ENCODE measurements around the gene ZNF768.
"Not testable (repeated sequence)": the region's sequence is repeated elsewhere in the genome, so short reads cannot be mapped to it uniquely, and the experiment has no call there.

The ZNF768 gene

DNA sequence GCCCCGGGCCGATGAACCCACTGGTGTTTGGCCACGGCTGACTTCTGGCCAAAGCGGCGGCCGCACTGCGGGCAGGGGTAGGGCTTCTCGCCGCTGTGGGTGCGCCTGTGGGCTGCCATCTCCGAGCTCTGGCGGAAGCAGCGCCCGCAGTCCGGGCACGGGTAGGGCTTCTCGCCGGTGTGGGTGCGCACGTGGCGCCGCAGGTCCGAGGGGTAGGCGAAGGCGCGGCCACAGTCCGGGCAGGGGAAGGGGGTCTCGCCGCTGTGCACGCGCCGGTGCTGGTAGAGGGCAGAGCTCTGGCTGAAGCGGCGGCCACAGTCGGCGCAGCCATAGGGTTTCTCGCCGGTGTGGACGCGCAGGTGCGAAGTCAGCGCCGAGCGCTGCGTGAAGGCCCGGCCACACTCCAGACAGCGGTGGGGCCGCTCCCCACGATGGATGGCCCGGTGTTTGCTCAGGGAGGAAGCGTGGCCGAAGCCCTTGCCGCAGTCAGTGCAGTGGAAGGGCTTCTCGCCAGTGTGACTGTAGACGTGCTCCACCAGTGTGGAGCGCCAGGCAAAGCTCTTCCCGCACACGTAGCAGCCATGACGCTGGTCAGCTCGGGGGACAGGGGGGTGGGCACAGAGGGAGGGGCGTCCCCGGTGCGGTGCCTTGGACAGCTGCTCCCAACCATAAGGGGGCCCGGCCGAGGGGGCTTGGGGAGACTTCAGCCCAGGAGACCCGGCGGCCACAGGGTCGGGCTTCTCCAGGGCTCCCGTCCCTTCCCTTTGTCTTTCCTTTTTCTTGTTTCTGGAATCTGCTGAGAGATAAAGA is 29.2 kb upstream of the ZNF768 start:
- no peak for DNase-seq

DNA sequence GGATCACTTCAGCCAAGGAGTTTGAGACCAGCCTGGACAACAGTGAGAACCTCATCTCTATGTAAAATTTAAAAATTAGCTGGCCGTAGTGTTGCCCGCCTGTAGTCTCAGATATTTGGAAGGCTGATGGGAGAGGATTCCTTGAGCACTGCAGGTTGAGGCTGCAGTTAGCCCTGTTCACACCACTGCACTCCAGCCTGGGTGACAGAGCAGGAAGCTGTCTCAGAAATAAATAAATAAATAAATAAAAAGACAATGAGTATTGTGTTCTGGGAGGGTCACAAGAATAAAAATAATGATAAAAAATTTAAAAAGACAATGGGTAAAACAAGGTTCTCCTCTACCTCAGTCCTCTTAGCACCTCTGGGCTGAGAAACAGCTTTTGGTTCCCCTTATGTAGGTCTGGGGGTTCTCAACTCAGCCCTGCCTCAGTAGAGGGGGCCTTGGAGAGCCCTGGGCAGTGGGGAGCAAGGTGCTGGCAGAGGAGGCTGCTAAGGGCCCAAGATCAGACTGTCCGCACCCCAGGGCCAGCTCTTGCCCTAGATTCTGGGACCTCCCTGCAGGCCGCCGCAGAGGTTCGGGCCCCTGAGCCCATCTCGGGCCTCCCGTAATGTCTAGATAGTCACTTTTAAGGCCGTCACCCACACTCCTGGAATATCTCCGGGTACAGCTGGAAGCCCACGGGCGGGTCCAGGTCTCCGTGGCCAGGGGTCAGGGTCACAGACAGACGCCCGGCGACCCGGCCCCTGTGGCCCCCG is 28.4 kb upstream of the ZNF768 start:
- no peak for DNase-seq

GRCh38 chr16:30553393-30553899 is 27.1 kb upstream of the ZNF768 start:
- no peak for DNase-seq

DNA sequence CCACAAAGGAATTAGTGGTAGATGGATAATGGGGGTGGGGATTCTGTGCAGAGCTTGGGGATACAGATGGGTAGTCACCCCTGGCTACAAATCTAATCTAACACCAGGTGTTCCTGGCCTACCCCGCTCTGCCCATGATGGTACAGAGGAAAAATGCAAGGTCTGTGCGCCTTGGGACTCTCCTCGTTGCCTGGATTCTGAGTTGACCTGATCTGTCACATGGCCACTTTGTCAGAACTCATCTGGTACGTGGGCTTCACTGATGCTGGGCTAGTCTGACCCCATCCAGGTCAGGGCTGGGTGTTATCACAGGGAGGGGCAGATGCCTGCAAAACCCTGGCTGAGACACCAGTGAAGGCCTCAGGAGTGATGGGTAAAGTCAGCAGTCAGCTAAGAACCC is 26.6 kb upstream of the ZNF768 start:
- DNase-seq = no peak

DNA sequence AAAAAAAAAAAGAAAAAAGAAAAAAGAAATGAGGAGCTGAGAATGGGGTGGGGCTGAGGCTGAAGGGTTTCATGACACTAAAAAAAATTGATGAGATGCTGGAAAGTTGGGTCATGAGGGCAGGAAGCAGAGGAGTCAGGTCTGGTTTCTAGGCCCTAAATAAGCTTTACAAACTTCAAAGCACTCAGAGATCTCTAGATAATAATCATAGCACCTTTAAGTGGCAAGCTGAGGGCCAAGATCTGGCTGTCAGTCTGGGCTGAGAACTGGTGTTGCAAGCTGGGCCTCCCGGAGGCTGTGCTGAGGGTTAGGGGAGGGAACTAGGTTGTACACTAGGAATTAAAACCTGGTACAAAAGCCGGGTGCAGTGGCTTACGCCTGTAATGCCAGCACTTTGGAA is 25.4 kb upstream of the ZNF768 start:
- no peak for DNase-seq

GRCh38 chr16:30548416-30549253 is 22.3 kb upstream of the ZNF768 start:
- no peak for DNase-seq

DNA sequence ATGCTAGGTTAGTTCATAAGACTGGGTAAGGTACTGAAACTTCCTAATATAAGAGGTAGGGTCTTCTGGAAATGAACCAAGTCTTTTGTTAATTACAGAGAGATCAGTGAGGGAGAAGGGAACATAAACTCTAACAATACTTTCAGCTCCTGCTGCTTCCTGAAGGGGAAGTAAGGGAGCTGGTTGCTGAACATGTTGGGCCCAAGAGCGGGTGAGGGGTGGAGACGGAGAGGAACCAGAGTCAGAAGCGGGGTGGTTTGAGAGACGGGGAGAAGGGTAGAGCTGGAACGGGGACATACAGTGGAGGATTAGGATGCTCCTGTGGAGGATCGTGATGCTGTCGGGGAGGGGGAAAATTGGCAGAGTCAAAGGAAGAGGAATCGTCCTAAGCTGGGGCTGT is 19.7 kb upstream of the ZNF768 start:
- DNase-seq = no peak

DNA sequence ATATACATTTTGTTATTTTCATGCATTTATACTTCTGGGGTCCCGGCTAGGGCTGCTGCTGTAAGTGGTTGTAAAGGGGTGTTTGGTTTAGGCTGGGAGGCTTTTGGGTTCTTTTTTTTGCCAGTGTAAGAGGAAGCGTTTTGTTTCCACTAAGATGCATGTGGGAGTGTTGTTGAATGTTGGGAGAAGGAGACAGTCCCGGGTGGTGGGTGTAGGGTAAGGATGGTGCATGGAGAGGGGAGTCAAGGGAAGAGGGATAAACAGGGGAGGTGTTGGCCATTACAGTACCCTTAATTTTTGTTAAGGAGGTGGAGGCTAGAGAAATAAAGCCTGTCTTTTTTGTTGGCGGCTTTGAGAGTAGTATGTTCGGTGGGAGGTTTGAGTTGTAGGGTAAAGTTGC is 16.7 kb upstream of the ZNF768 start:
- no peak for DNase-seq

DNA sequence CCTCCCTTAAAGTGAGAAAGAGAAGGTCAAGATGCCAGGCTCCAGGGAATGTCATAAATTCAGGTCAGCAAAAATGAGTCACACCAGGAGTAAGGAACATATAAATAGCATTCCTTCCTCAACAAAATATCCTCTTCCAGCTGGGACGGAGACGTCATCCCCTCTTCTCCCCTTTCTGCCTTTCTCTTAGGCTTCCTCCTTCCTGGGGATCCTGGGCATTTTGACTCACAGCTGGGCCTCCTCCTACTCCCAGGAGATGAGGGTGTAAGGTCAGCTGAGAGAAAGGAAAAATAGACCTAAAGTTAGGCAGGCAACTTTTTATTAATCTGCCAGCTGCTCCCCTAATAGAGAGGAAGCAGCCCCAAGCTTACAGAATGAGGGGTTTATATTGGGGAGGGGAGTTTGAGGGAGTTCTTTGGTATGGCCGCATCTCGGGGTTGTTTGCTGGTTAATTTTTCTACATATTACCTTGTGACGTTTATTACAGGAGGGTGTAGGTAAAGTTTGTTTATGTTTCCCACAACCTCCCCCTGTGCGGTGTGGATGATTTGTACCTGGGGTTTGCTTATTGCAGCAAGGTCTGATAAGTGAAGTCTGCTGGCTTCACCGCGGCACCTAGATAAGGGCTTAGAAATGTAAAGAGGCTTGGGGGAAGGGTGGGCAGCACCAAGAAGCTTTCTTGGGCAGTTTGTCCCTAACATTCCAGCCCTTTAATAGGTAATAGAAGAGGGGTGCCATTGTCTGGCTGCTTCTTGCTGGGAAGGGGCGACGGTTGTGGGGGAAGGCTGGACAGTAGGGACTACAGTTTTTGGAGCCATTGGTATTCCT is 15.3 kb upstream of the ZNF768 start:
- no peak for DNase-seq

DNA sequence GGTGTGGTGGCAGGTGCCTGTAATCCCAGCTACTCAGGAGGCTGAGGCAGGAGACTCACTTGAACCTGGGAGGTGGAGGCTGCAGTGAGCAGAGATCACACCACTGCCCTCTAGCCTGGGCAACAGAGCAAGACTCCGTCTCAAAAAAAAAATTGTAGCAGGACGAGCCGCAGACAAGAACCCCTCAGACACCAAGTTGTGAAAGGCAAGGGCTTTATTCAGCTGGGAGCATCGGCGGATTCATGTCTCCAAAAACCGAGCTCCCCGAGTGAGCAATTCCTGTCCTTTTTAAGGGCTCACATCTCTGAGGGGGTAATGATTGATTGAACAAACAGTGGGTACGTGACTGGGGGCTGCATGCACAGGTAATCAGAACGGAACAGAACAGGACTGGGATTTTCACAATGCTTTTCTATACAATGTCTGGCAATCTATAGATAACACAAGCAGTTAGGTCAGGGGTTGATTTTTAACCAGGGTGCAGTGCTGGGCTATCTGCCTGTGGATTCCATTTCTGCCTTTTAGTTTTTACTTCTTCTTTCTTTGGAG is 14.6 kb upstream of the ZNF768 start:
- DNase-seq = not testable (repeated sequence)

DNA sequence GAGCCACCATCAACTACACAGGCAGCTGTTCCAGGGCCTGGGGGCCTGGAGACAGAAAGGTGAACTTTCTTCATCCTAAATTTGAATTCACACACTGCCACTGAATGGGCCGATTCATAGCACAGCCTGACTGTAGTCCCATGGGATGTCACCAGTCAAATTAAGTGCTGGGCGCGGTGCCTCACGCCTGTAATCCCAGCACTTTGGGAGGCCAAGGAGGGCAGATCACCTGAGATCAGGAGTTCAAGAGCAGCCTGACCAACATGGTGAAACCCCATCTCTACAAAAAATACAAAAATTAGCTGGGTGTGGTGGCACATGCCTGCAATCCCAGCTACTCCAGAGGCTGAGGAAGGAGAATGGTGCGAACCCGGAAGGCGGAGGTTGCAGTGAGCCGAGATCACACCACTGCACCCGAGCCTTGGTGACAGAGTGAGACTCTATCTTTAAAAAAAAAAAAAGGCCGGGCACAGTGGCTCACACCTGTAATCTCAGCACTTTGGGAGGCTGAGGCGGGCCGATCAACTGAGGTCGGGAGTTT is 13.7 kb upstream of the ZNF768 start:
- not testable (repeated sequence) for DNase-seq

DNA sequence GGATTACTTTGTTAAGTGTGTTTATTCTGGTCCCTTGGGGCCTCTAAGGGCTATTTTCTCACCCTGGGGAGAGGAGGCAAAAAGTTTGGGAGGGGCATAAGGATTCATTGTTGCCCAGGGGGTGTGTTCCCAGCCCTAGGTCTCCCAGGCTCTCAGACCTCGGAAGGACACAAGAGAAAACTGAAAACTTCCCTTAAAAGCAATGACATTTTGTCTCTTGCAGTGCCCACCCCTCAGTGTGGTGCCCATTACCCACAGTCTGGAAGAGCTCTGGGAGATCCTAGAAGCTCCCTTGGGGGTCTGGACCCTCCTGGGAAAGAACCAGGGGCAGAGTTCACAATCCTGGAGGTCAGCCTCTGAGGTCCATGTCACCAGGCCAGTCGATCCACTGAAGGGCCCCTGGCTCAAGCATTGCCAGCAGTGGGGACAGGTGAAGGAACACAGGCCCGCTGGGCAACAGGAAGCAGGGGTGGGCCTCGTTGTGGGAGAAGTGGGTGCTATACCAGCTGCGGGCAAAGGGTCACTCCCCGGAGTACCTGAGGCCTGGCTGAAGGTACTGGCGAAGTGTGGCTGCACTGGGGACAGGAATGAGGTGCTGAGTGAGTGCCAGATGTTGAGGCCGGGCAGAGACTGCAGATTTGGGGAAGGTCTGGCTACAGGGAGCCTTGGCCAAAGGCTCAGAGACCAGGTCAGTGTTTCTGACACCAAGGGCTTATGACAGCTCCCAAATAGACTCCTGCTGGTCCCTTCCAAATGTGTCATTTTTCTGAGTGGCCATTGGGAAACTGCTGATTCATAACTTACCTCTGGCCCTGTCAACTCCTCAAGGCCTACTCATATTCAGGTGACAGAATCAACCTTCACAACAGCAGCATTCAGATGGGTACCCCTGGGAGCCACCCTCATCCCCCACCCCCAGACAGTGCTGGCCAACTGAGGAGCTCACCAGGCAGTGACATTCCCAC is 12.9 kb upstream of the ZNF768 start:
- no peak for DNase-seq

- not testable (repeated sequence) for DNase-seq
Observed at GRCh38 chr16:30536391-30537024, 10.1 kb upstream of the ZNF768 start.

DNA sequence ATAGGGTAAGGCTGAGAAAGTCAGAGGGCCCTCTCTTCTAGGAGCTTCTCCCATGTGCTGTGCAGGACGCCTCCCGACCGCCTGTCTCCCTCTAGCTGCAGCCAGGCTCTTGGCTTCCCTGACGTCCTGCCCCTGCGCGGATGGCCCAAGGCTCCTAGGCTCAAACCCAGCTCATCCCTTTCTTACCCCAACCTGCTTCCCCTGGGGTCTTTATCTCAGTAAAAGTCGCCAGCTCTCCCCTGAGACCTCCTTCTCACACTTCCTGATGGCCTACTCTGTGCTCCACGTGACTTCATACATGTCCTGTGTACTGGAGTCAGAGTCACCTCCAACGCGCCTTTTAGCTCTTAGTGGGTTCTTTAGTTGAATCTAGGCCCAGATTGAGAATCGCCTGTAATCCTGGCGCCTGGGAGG is 9.4 kb upstream of the ZNF768 start:
- DNase-seq = peak; percentile 75

DNA sequence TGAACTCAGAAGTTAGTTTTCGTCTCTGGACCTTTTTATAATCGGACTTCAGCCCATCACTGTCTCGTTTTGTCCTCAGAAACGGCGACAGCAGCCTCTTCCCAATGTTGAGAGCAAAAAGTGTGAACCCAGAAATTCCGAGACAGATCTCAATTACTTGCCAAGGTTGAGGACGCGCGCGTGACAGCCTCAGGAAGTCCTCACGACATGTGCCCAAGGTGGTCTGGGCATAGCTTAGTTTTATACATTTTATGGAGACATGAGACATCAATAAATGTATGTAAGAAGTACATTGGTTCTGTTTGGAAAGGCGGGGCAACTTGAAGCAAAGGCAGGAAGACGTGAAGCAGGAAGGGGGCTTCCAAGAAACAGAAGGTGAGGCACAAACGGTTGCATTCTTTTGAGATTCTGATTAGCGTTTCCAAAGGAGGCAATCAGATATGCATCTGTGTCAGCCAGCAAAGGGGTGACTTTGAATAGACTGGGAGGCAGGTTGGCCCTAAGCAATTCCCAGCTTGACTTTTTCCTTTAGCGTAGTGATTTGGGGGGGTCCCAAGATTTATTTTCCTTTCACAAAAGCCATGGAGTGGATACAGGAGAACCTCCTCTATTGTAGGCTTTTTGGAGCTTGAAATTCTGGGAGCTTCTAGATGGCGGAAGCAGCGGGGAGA is 8.9 kb upstream of the ZNF768 start:
- DNase-seq = no peak

- peak; percentile 96 for DNase-seq
Observed at GRCh38 chr16:30534368-30535105, 8.2 kb upstream of the ZNF768 start, which contains the start of gene ZNF747. ZNF747 (minus strand) TSS chr16:30534858; CDS start chr16:30534679, 179 bp downstream.

DNA sequence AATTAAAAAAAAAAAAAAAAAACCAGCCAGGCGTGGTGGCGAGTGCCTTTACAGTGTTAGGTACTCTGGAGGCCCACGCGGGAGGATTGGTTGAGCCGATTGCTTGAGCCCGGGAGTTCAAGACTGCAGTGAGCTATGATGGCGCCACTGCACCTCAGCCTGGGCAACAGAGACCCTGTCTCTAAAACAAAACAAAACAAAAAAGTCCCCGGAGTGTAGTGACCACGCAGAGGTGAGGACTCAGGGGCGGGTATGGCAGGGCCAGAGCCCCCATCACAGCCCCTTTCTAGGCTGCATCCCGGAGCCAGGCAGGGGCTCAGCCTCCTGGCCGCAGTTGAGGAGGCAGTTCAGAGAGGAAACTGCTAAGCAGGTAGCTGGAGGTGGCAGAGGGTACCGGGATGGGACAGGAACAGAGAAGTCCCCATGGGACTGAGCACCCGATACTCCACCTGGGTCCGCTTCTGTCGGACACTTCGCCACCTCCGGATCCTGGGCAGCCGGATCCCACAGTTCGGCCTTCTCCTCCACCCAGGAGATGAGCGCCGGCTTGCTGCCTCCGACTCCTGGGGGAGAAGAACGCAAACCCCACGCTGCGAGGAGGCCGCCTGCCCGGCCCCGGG is 7.5 kb upstream of the ZNF768 start:
- DNase-seq = no peak

- DNase-seq = no peak
Observed at GRCh38 chr16:30533146-30533522, 6.8 kb upstream of the ZNF768 start.

All from NCI-H345 (cell line).